Lung (tissue), 12 donors: ENCODE data around the gene EIF4ENIF1. TPM values are rescaled to one million over a fixed set of nuclear protein-coding genes. Genes with fewer than 3 reads are reported as not detected.
"Not testable (repeated sequence)": the region's sequence is repeated elsewhere in the genome, so short reads cannot be mapped to it uniquely, and the experiment has no call there.

Source experiments
- ATAC-seq: fragments of 200-7000 bp; cut with Tn5 transposase; one replicate; pipeline ENCODE4 v1.9.1; 2020; ENCODE audit warnings: moderate number of reproducible peaks; ENCODE audit not compliant: insufficient read depth, low FRiP score
- DNase-seq, 3 donors: peaks; one replicate each; pipeline ENCODE4 v3.0.0-alpha.2; 2013 to 2017
- H3K27ac ChIP-seq, 2 donors: one replicate each; pipeline ENCODE4 v1.5.1; 2013; ENCODE audit warnings: mild to moderate bottlenecking in 2 of 2, moderate library complexity in 2 of 2, control low read depth in 1 of 2, inconsistent platforms in 1 of 2, low read depth in 1 of 2, low read length in 1 of 2
- H3K27me3 ChIP-seq, 3 donors: one replicate each; pipeline ENCODE4 v1.5.1; 2013; ENCODE audit warnings: low read length in 2 of 3; ENCODE audit not compliant: control insufficient read depth in 3 of 3, insufficient read depth in 3 of 3
- H3K36me3 ChIP-seq, 4 donors: one replicate each; pipeline ENCODE4 v1.5.1; 2013; ENCODE audit warnings: low read length in 4 of 4, mild to moderate bottlenecking in 1 of 4, moderate library complexity in 1 of 4; ENCODE audit not compliant: control insufficient read depth in 4 of 4, insufficient read depth in 4 of 4
- H3K4me1 ChIP-seq, 5 donors: one replicate each; pipeline ENCODE4 v1.5.1; 2013; ENCODE audit warnings: low read length in 5 of 5, mild to moderate bottlenecking in 2 of 5, moderate library complexity in 1 of 5; ENCODE audit not compliant: control insufficient read depth in 5 of 5, insufficient read depth in 5 of 5
- H3K4me3 ChIP-seq: one replicate; pipeline ENCODE4 v1.5.1; 2013; ENCODE audit warnings: mild to moderate bottlenecking, control low read depth, moderate library complexity
- H3K9ac ChIP-seq, 2 donors: one replicate each; pipeline ENCODE4 v1.5.1; 2013; ENCODE audit warnings: low read length in 2 of 2, control low read depth in 1 of 2; ENCODE audit not compliant: insufficient read depth in 1 of 2
- H3K9me3 ChIP-seq, 4 donors: one replicate each; pipeline ENCODE4 v1.5.1; 2013; ENCODE audit warnings: low read length in 3 of 4, mild to moderate bottlenecking in 1 of 4, moderate library complexity in 1 of 4; ENCODE audit not compliant: control insufficient read depth in 4 of 4, insufficient read depth in 3 of 4
- CTCF ChIP-seq: IDR thresholded peaks from 2 replicates; pipeline ENCODE4 v1.5.1; 2012; ENCODE audit warnings: mild to moderate bottlenecking; ENCODE audit errors: control extremely low read depth, extremely low read depth
- WGBS, 2 donors: extraction: QIAGEN DNeasy Blood & Tissue Kit; methylation state at CpG; one replicate each; pipeline ENCODE4 v1.1.7; 2013; 5-methylcytosine and 5-hydroxymethylcytosine counted together
- polyA plus RNA-seq, 2 donors: library from polyadenylated mRNA; stranded (reverse); fragments of 200-250 nt; gene quantifications; one replicate each; pipeline ENCODE4 v1.2.1, GENCODE V29; 2013
- total RNA-seq, 2 donors: library from RNA; depleted of rRNA in 1 of 2; stranded (reverse); fragments of >200 nt in 1 of 2; gene quantifications; one replicate each; pipeline ENCODE4 v1.2.1, GENCODE V29; 2014 to 2021
- donor health status: control.
- donor health status: control.
- donor health status: Bipolar disorder and iron deficiency.
- donor health status: healthy.
- donor health status: DM: yes; HTN: yes; CAD: no.

EIF4ENIF1 gene
- total and polyA plus RNA-seq, 4 donors: 9.3 to 25.5 (median 13.6) TPM

GRCh38 chr22:31431950-31432349 is 57.7 kb downstream of the EIF4ENIF1 start:
- ATAC-seq: no peak
- Histone ChIP-seq H3K4me3 (no peak overlapping the region), H3K9me3 (no peaks in the 10 kb centered on the region), H3K27ac (no peak overlapping the region), H3K36me3 (peaks cover 44 to 56% (median 45%) of the 10 kb centered on the region in 4 donors), H3K4me1 (no peaks in the 10 kb centered on the region), H3K9ac (no peak overlapping the region), H3K27me3 (no peaks in the 10 kb centered on the region)
- 79 to 91% methylated on average over 5 of the region's 5 CpGs for WGBS, 2 donors
- TF ChIP-seq CTCF: no peak
- DNase-seq: no peak

- Histone ChIP-seq H3K27ac (no peak overlapping the region), H3K36me3 (peaks cover 41 to 46% (median 41%) of the 10 kb centered on the region in 4 donors), H3K4me3 (no peak overlapping the region), H3K9ac (no peak overlapping the region), H3K9me3 (no peaks in the 10 kb centered on the region), H3K4me1 (no peaks in the 10 kb centered on the region), H3K27me3 (no peaks in the 10 kb centered on the region)
- TF ChIP-seq CTCF: no peak
- ATAC-seq (no peak), DNase-seq (no peak)
- 95 to 98% methylated on average over 9 of the region's 9 CpGs for WGBS, 2 donors
Observed at GRCh38 chr22:31425331-31426050, 64.2 kb downstream of the EIF4ENIF1 start.

- ATAC-seq, H3K27me3 ChIP-seq, H3K9ac ChIP-seq, H3K4me3 ChIP-seq, H3K27ac ChIP-seq, DNase-seq, H3K9me3 ChIP-seq: not testable (repeated sequence)
- peaks cover 13 to 26% (median 18%) of the 10 kb centered on the region in 4 donors for H3K36me3 ChIP-seq
- H3K4me1 ChIP-seq: peaks cover 0 to 24% (median 4%) of the 10 kb centered on the region in 5 donors
- 92 to 100% methylated on average over 2 of the region's 2 CpGs for WGBS, 2 donors
Observed at GRCh38 chr22:31402350-31402749, 87.3 kb downstream of the EIF4ENIF1 start.

GRCh38 chr22:31400023-31400397 is 89.6 kb downstream of the EIF4ENIF1 start:
- H3K27ac ChIP-seq: peak overlapping the region; percentile 86 to 95
- WGBS, 2 donors: 2 to 4% methylated on average over 11 of the region's 11 CpGs
- H3K36me3 ChIP-seq: peaks cover 5 to 16% (median 8%) of the 10 kb centered on the region in 4 donors
- TF ChIP-seq CTCF: no peak
- no peaks in the 10 kb centered on the region for H3K9me3 ChIP-seq
- H3K9ac ChIP-seq: peak overlapping the region; percentile 91 to 93
- DNase-seq: peak in 2 of 3 donors; percentile 38
- peak overlapping the region; percentile 88 for H3K4me3 ChIP-seq
- ATAC-seq: no peak
- no peaks in the 10 kb centered on the region for H3K27me3 ChIP-seq
- peaks cover 0 to 24% (median 4%) of the 10 kb centered on the region in 5 donors for H3K4me1 ChIP-seq
